Right hindlimb (tissue), 1 donor: ENCODE measurements around the gene TMUB2.
"Not testable (repeated sequence)": the region's sequence is repeated elsewhere in the genome, so short reads cannot be mapped to it uniquely, and the experiment has no call there.

Experiments
- DNase-seq: peaks from one replicate; pipeline ENCODE4 v3.0.0-alpha.2; 2018

TMUB2 gene

DNA sequence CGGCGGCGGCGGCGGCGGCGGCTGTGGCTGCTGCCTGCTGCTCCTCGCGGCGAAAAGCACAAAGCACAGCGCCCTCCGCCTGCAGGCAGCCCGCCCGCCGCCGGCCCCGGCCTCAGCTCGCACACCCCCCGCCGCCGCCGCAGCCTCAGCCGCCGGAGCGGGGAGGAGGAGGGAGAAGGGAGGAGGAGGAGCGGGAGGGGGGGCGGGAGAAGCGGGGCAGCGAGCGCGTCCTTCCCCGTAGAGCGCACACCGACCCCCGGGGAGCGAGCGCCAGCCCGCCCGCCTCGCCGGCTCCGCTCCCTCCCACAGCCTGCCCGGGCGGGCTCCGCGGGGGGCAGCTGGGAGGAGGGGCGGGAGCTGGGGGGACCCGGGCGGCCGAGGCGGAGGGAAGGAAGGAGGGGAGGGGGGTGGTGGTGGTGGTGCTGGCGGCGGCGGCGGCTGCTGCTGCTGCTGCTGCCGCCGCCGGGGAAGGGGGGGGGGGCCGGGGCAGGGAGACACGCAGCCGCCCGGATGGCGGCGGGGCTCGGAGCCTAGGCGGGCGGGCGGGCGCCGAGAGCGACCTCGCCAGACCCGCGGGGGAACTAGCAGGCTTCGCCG is 32.9 kb downstream of the TMUB2 start, which contains the start of gene UBTF:
Gene UBTF, minus strand, starts transcription at position 60 of the 597 bp plus-strand sequence. CDS start 1,446 bp downstream, outside the sequence.
- peak; percentile 91 for DNase-seq

DNA sequence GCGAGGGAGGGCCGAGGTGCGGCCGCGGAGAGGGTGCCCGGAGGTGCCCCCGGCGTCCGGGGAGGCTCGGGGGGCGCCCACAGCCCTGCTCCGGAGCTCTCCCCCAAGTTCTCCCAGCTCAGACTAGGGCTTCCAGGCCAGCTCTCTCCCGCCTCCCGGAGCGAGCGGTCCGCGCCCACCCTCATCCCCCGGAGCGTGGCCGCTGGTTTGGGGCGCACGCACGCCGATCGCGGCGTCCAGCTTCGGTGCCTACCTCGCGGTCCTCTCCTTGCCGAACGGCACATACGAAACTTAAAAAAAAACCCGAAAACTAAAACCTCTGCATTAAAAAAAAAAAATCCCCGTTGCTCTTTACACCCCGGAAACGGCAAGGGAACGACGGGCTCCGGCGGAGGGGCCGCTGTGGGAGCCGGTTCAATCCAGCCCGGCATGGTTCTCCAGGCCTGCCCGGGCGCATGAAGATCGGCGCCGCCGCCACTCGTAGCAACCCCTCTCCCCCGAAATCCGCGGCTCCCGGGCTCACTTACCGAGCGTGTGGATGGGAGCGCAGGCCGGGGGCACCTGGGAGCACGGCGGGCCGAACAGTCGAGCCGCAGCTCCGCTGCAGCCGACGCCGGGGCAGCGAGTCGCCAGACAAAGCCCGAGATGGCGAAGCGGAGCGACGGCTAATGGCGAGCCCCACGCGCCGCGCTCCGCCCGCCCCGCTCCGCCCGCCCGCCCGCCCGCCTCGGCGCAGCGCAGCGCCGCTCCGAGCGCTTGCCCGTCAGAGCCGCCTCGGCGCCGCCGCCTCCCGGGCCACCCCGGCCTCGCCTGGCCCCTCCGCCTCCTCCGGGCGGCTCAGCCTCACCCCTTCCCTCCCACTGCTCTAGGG is 33.7 kb downstream of the TMUB2 start:
- DNase-seq, result peak; percentile 77

DNA sequence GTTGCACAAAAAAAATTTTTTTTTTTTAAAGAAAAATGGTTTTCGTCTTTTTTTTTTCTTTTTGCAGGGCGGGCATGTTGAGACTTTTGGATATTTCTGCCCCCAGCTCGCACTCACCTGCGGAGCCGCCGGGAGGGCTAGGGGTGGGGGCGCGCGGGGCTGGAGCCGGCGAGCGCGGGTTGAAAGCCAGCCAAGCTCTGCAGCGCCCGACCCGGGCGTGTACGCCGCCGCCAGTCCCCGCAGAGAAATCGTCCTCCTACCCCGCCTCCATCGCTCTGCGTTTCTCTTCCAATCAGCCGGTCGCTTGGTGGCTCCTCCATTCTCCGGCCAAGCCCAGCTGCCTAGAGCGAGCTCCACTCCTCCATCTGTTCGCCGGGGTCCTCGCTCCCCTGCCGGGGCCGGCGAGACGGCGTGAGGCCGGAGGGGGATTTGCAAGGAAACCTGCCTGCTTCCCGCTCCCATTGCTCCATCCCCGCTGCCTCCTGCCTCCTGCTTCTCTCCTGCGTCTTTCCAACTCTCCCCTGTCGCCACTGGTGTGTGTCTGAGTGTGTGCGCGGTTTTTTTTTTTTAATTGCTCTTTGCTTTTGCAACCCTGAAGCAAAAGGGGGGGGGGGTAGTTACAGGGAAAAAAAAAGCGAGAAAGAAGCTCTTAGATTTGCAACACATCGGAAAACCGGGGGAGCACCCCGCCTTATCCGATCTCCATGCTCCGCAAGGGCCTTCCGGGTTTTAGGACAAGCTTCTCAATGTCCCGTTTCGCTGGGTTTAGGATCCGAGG is 34.5 kb downstream of the TMUB2 start:
- peak; percentile 92 for DNase-seq

DNA sequence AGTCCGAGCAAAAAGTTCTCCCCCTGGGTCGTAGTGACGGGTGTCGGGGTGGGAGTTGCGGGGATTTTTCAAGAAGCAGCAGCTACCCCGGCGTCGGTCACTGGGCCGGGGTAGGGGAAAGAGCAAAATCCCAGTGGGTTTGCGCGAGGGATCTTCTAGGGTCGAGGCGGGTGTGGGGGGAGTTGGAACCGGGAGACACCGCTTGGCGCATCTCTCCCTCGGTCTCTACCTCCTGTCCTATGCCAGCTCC is 35.0 kb downstream of the TMUB2 start:
- no peak for DNase-seq

DNA sequence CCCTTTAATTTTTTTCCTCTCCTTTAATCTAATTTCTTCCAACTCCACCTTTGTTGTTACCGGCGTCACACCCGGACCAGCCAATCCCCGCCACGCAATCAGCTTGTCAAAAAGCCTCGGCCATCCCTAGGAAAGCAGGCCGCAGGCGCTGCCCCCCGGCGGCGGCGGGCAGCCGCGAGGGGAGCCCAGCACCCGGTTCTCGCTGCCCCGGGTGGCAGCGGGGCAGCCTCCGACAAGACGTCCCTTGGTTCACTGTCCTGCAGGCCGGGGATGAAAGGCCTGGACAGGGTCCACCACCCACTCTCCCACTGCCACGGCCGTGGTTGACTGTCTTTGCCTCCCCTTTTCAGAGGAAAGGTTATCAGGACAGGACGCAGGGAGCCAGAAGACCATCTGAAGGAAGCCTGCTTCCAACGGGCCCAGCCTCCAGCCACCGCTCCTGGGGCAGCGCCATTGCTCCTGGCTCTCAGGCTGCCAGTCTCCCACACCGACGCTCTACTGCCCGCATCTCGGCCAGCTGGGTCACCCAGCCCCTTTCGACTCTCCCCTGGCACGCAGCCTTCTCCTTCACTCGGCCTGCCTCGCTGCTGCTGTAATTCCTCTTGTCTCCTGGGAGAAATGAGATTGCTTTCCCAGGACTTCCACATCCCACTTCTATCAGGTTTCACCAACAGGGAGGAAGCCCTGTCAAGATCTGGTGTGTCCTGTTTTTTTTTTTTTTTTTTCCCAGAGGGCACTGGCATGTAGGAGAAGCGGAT is 35.5 kb downstream of the TMUB2 start:
- DNase-seq, result peak; percentile 78

DNA sequence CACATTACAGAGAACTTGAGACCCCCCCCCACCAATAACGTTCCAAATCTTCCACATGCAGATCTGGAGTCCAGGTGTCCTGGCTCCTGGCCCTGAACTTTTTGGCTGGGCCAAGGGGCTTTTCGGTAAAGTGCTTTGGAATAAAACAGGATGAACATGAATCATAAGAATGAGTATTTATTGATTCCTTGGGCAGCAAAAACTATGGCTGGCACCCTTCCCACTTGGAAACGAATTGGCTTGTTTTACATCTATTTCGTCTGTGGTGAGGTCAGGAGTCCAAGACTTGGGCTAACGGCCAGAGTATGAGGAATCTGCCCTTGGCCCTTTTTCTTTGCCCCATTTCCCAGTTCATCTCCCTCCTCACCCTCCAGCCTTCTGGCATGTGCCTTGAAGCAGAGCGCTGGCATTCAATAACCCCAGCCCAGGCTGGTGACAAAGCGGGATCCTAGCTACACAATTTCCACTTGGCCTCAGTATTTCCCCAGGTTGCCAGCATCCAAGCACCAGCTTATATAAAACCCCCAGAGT is 36.8 kb downstream of the TMUB2 start:
- peak; percentile 64 for DNase-seq

DNA sequence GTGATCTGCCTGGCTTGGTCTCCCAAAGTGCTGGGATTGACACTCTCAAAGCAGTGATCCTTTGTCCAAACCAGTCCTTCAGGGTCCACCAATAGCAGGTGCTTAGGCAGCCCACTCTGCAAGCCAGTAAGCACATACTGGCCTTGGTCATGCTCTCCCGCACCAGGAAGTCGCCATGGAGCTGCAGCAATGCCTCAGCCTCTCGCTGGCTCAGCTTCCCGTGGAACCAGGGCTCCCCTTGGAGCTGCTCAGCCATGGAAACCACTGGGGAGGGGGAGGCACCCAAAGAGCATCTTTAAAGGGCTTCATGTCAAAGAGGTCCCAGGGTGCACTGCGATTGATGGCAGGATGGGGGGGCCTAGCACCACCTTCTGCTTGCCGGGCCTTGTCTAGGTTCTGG is 42.3 kb downstream of the TMUB2 start:
- no peak for DNase-seq

DNA sequence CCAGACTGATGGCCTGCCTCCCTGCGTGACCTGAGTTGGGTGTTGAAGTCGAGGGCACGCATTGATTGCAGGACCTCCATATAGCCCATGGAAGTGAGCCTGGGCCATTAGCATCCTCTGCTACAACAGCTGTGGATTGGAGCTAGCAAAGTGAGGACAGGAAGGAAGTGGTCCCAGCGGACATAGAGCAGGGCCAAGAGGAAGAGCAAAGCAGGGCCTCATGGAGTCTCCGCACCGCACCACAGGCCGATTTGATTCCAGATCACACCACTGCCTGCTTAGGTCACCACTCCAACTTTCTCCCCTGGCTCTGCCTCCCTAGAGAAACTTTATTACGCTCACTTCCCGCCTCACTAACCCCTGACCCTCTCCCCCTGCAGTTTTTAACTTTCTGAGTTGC is 43.4 kb downstream of the TMUB2 start:
- peak; percentile 52 for DNase-seq

DNA sequence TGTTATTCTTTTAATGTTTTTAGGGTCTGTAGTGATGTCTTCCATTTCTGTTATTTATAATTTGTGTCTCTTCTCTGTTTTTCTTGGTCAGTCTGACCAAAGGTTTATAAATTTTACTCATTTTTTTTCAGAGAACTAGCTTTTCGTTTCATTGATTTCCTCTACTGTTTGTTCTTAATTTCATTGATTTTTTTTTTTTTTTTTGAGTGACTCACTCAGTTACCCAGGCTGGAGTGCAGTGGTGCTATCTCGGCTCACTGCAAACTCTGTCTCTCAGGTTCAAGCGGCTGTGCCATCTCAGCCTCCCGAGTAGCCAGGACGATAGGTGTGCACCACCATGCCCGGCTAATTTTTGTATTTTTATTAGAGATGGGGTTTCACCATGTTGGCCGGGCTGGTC is 45.3 kb downstream of the TMUB2 start:
- DNase-seq, result no peak

DNA sequence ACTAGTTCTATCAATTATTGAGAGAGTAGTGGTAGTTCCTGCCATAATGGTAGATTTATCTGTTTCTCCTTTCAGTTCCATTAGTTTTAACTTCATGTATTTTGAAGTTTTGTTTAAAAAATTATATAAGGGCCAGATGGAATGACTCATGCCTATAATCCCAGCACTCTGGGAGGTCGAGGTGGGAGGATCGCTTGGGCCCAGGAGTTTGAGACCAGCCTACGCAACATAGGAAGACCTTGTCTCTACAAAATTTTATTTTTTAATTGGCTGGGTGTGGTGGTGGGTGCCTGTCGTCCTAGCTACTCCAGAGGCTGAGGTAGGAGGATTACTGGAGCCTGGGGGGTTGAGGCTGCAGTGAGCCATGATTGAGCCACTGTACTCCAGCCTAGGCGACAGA is 46.8 kb downstream of the TMUB2 start:
- DNase-seq, result no peak

DNA sequence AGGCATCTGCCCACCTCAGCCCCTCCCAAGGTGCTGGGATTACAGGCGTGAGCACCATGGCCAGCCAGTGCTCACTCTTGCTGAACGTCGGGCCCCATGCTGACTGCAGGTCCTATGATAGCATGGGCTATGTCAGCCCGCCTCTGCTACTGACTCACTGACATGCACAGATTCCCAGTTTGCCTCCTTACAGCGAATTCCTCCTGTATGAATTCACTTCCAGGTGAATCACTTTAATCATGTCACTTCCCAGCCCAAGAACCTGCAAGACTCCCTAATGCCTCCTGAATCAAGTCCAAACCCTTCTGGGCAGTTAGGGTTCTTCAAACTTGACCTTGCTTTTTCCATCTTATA is 48.8 kb downstream of the TMUB2 start:
- DNase-seq, result no peak

DNA sequence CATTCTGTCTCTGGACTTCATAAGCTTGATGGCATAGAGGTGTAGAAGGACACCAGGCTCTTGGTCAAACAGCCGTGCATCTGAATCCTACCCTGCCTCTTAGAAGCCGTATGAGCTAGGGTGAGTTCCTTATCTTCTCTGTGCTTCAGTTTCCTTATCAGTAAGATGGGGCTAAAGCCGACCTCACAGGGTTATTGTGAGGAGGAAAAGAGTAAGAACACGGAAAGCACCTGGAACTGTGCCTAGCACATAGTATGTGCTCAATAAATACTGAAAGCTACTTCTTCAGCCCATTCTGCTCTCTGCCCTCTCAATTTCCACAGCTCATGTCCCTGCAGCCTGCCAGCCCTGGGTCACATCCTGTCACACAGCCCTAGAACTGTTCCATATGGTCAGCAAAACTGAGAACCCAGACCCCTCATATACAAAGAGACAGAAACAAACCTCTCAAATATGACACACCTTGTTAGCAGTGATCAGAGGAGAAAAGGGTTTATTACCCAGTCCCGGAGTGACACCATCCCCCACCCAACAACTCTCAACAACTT is 49.7 kb downstream of the TMUB2 start:
- DNase-seq, result peak; percentile 7

DNA sequence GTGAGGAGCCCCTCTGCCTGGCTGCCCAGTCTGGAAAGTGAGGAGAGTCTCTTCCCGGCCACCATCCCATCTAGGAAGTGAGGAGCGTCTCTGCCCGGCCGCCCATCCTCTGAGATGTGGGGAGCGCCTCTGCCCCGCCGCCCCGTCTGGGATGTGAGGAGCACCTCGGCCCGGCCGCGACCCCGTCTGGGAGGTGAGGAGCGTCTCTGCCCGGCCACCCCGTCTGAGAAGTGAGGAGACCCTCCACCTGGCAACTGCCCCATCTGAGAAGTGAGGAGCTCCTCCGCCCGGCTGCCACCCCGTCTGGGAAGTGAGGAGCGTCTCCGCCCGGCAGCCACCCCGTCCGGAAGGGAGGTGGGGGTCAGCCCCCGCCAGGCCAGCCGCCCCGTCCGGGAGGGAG is 51.1 kb downstream of the TMUB2 start:
- not testable (repeated sequence) for DNase-seq

DNA sequence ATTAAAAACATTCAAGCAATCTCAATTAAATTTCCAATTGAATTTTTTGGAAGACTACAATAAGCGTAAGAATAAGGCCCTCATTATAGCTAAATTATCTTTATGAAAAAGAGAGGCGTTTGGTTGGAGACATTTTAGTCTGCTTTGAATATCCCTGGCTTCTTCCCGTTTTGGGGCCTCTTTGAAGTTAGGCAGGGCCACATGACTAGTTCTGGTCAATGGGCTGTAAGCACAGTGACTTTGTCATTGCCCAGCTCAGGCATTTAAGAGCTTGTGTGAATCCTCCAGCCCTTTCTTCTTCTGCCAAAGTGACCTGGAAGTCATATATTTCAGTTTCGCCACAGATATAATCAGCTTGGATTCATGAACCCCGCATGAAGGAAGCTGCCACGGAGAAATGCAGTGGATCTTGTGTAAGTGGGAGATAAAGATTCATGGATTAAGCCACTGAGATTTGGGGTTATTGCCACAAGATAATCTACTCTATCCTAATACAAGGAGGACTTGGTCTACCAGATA is 54.4 kb downstream of the TMUB2 start:
- no peak for DNase-seq
